GM19035 (cell line): Measurements from ENCODE around the gene EFHD2.
"Not testable (repeated sequence)": the region's sequence is repeated elsewhere in the genome, so short reads cannot be mapped to it uniquely, and the experiment has no call there.

ENCODE experiments used
- ATAC-seq: cut with Tn5 transposase; IDR thresholded peaks from one replicate; pipeline ENCODE4 v1.9.1; 2021; ENCODE audit not compliant: unreplicated experiment

The EFHD2 gene

GRCh38 chr1:15429701-15430149, 20.0 kb downstream of the EFHD2 start:
- ATAC-seq, result no peak

- no peak for ATAC-seq
Observed at GRCh38 chr1:15430787-15431570, 21.3 kb downstream of the EFHD2 start.

- no peak for ATAC-seq
Observed at GRCh38 chr1:15431571-15431948, 21.9 kb downstream of the EFHD2 start.

GRCh38 chr1:15432324-15432723, 22.6 kb downstream of the EFHD2 start:
- ATAC-seq, result no peak

- no peak for ATAC-seq
Observed at GRCh38 chr1:15433471-15433870, 23.8 kb downstream of the EFHD2 start.

- not testable (repeated sequence) for ATAC-seq
Observed at GRCh38 chr1:15434739-15435138, 25.1 kb downstream of the EFHD2 start.

GRCh38 chr1:15435239-15436077, 25.8 kb downstream of the EFHD2 start:
- no peak for ATAC-seq

GRCh38 chr1:15436881-15437442, 27.3 kb downstream of the EFHD2 start:
- no peak for ATAC-seq

- no peak for ATAC-seq
Observed at GRCh38 chr1:15439325-15439724, 29.6 kb downstream of the EFHD2 start.

GRCh38 chr1:15440357-15440756, 30.7 kb downstream of the EFHD2 start:
- no peak for ATAC-seq

- ATAC-seq, result no peak
Observed at GRCh38 chr1:15441247-15441646, 31.6 kb downstream of the EFHD2 start.

- no peak for ATAC-seq
Observed at GRCh38 chr1:15442119-15442518, 32.4 kb downstream of the EFHD2 start.

GRCh38 chr1:15442759-15443158, 33.1 kb downstream of the EFHD2 start:
- no peak for ATAC-seq

GRCh38 chr1:15443281-15443680, 33.6 kb downstream of the EFHD2 start:
- ATAC-seq, result no peak

- no peak for ATAC-seq
Observed at GRCh38 chr1:15444468-15445389, 35.0 kb downstream of the EFHD2 start.

- ATAC-seq, result no peak
Observed at GRCh38 chr1:15445390-15446122, 35.9 kb downstream of the EFHD2 start.

GRCh38 chr1:15446212-15446611, 36.5 kb downstream of the EFHD2 start:
- ATAC-seq, result no peak

GRCh38 chr1:15448877-15449462, 39.3 kb downstream of the EFHD2 start:
- no peak for ATAC-seq

- no peak for ATAC-seq
Observed at GRCh38 chr1:15449567-15449966, 39.9 kb downstream of the EFHD2 start.
